HG03045 (cell line): ENCODE results near the gene KRT3.
"Not testable (repeated sequence)": the region's sequence is repeated elsewhere in the genome, so short reads cannot be mapped to it uniquely, and the experiment has no call there.

Experiments used
- ATAC-seq: cut with Tn5 transposase; IDR thresholded peaks from one replicate; pipeline ENCODE4 v1.9.1; 2021; ENCODE audit warnings: mild to moderate bottlenecking, moderate library complexity; ENCODE audit not compliant: unreplicated experiment

Gene KRT3

GRCh38 chr12:52798671-52799504, 3.0 kb upstream of the KRT3 start:
- ATAC-seq: no peak

GRCh38 chr12:52798003-52798670, 2.2 kb upstream of the KRT3 start:
- ATAC-seq: no peak

GRCh38 chr12:52797529-52797894, 1.6 kb upstream of the KRT3 start:
- ATAC-seq: no peak

GRCh38 chr12:52796839-52797528, 1.1 kb upstream of the KRT3 start:
- no peak for ATAC-seq

- ATAC-seq: no peak
Measured at GRCh38 chr12:52796429-52796794, 495 bp upstream of the KRT3 start.

GRCh38 chr12:52795332-52795674, 614 bp downstream of the KRT3 start:
- not testable (repeated sequence) for ATAC-seq

GRCh38 chr12:52794479-52795331, 1.2 kb downstream of the KRT3 start:
- ATAC-seq: no peak

- ATAC-seq: no peak
Measured at GRCh38 chr12:52792185-52793029, 3.5 kb downstream of the KRT3 start.

GRCh38 chr12:52791271-52792184, 4.4 kb downstream of the KRT3 start:
- ATAC-seq: no peak

- no peak for ATAC-seq
Measured at GRCh38 chr12:52790427-52791270, 5.3 kb downstream of the KRT3 start.

GRCh38 chr12:52789637-52790426, 6.1 kb downstream of the KRT3 start:
- ATAC-seq: no peak

GRCh38 chr12:52788876-52789636, 6.9 kb downstream of the KRT3 start:
- no peak for ATAC-seq

GRCh38 chr12:52788192-52788875, 7.6 kb downstream of the KRT3 start:
- no peak for ATAC-seq

GRCh38 chr12:52787324-52788191, 8.4 kb downstream of the KRT3 start:
- ATAC-seq: no peak

GRCh38 chr12:52784909-52785308, 11.0 kb downstream of the KRT3 start:
- no peak for ATAC-seq
